GM12891 (cell line): ENCODE measurements around the gene SOX12.

Experiments used
- POLR2A ChIP-seq: IDR thresholded peaks from 2 replicates; pipeline ENCODE4 v1.6.1; 2011; ENCODE audit warnings: low read depth, low read length, control low read depth
- POLR2AphosphoS5 ChIP-seq: IDR thresholded peaks from 2 replicates; pipeline ENCODE4 v1.6.1; 2011; ENCODE audit warnings: low read depth, low read length, control low read depth
- SPI1 ChIP-seq: IDR thresholded peaks from 2 replicates; pipeline ENCODE4 v1.6.1; 2011; ENCODE audit warnings: low read depth, low read length, control low read depth
- TAF1 ChIP-seq: IDR thresholded peaks from 2 replicates; pipeline ENCODE4 v1.6.1; 2011; ENCODE audit warnings: low read depth, low read length, control low read depth

DNA sequence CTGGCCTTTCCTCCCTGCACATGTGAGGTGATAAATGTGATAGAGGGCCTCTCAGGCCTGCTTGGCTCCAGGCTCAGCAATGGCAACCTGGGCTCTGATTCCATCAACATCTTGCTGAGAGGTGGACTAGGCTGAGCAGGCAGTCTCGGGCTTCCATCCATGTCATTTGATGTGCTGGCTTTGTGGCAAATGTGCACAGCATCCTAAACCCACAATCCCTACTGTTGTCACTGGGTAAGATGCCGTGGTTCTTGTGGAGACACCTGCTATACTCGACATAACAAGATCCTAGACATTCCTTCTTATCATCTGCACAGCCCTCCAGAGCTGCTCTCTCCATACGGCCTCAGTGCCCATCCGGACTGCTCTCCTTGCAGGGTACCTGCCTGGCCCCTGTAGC lies 30.8 kb upstream of the SOX12 start:
- TF ChIP-seq POLR2AphosphoS5: no peak
- no peak for TF ChIP-seq POLR2A
- TF ChIP-seq SPI1: no peak
- TF ChIP-seq TAF1: no peak
